Effector CD8-positive, alpha-beta T cell (primary cell): ENCODE measurements around the gene MSI2.

ENCODE experiments used
- DNase-seq: peaks from one replicate; lab custom pipeline; 2025; lab: John Stamatoyannopoulos, UW

Gene MSI2

GRCh38 chr17:57369509-57369945 is 113.2 kb downstream of the MSI2 start:
- no peak for DNase-seq

- no peak for DNase-seq
Observed at GRCh38 chr17:57370037-57370581, 113.8 kb downstream of the MSI2 start.

- no peak for DNase-seq
Observed at GRCh38 chr17:57370619-57371018, 114.3 kb downstream of the MSI2 start.

GRCh38 chr17:57372156-57372555 is 115.8 kb downstream of the MSI2 start:
- no peak for DNase-seq

- DNase-seq = no peak
Observed at GRCh38 chr17:57373048-57373447, 116.7 kb downstream of the MSI2 start.

GRCh38 chr17:57373756-57374155 is 117.4 kb downstream of the MSI2 start:
- no peak for DNase-seq

GRCh38 chr17:57375040-57375769 is 118.9 kb downstream of the MSI2 start:
- no peak for DNase-seq

GRCh38 chr17:57375770-57376225 is 119.5 kb downstream of the MSI2 start:
- DNase-seq = no peak

GRCh38 chr17:57377094-57377493 is 120.8 kb downstream of the MSI2 start:
- no peak for DNase-seq

GRCh38 chr17:57379237-57379894 is 123.0 kb downstream of the MSI2 start:
- DNase-seq = no peak

- no peak for DNase-seq
Observed at GRCh38 chr17:57379895-57380434, 123.6 kb downstream of the MSI2 start.

GRCh38 chr17:57381498-57381897 is 125.2 kb downstream of the MSI2 start:
- no peak for DNase-seq

GRCh38 chr17:57384219-57384618 is 127.9 kb downstream of the MSI2 start:
- DNase-seq = no peak

- no peak for DNase-seq
Observed at GRCh38 chr17:57385975-57386374, 129.7 kb downstream of the MSI2 start.

GRCh38 chr17:57387575-57387974 is 131.3 kb downstream of the MSI2 start:
- DNase-seq = no peak

GRCh38 chr17:57388131-57388725 is 131.9 kb downstream of the MSI2 start:
- DNase-seq = no peak

- DNase-seq = no peak
Observed at GRCh38 chr17:57389473-57389872, 133.2 kb downstream of the MSI2 start.

- no peak for DNase-seq
Observed at GRCh38 chr17:57391076-57391825, 134.9 kb downstream of the MSI2 start.

GRCh38 chr17:57391857-57392471 is 135.6 kb downstream of the MSI2 start:
- DNase-seq = no peak

- DNase-seq = no peak
Observed at GRCh38 chr17:57393368-57393767, 137.0 kb downstream of the MSI2 start.

- no peak for DNase-seq
Observed at GRCh38 chr17:57394375-57394774, 138.1 kb downstream of the MSI2 start.
